ENCODE data around the gene CHPF2. TPM values are rescaled to one million over a fixed set of nuclear protein-coding genes. Genes with fewer than 3 reads are reported as not detected.

The CHPF2 gene
- total RNA-seq, 6 experiments from 2014 or later: 11.9 to 20.7 (median 17.7) TPM

- Histone ChIP-seq H3K9me3 (no peaks in the 10 kb centered on the region), H3K4me1 (no peaks in the 10 kb centered on the region), H3K27me3 (no peaks in the 10 kb centered on the region), H3K4me3 (no peak overlapping the region), H3K27ac (no peak overlapping the region), H3K36me3 (no peaks in the 10 kb centered on the region)
- DNase-seq (no peak), ATAC-seq (no peak)
- intact Hi-C loops (cut with DNase I): no loop called here
- no peak for TF ChIP-seq CTCF (IDR thresholded peaks at IDR 0.05)
- TF ChIP-seq POLR2A (IDR thresholded peaks at IDR 0.05): no peak
- 78% methylated on average over 5 of the region's 5 CpGs for WGBS (ENCODE audit: insufficient coverage, low coverage, low lambda C conversion rate, missing lambda C conversion rate)
Measured at GRCh38 chr7:151279868-151280267, 47.6 kb downstream of the CHPF2 start.

- intact Hi-C loops (cut with DNase I): no loop called here
- H3K36me3 ChIP-seq: no peaks in the 10 kb centered on the region
- 82% methylated on average over 9 of the region's 9 CpGs for WGBS (ENCODE audit: insufficient coverage, low coverage, low lambda C conversion rate, missing lambda C conversion rate)
- H3K27me3 ChIP-seq: no peaks in the 10 kb centered on the region
- H3K9me3 ChIP-seq: no peaks in the 10 kb centered on the region
- no peak overlapping the region for H3K27ac ChIP-seq
- H3K4me3 ChIP-seq: no peak overlapping the region
- DNase-seq (peak in 1 of 3 donors; percentile 30), ATAC-seq (no peak)
- no peaks in the 10 kb centered on the region for H3K4me1 ChIP-seq
- TF ChIP-seq POLR2A (IDR thresholded peaks at IDR 0.05) (no peak), CTCF (IDR thresholded peaks at IDR 0.05) (no peak)
Measured at GRCh38 chr7:151280388-151281019, 48.2 kb downstream of the CHPF2 start.

GRCh38 chr7:151281686-151282085, 49.4 kb downstream of the CHPF2 start:
- H3K4me3 ChIP-seq: no peak overlapping the region
- DNase-seq (no peak), ATAC-seq (no peak)
- no peak overlapping the region for H3K27ac ChIP-seq
- no peaks in the 10 kb centered on the region for H3K4me1 ChIP-seq
- no peaks in the 10 kb centered on the region for H3K36me3 ChIP-seq
- no peaks in the 10 kb centered on the region for H3K27me3 ChIP-seq
- intact Hi-C loops (cut with DNase I): no loop called here
- no peak for TF ChIP-seq POLR2A (IDR thresholded peaks at IDR 0.05)
- no peak for TF ChIP-seq CTCF (IDR thresholded peaks at IDR 0.05)
- H3K9me3 ChIP-seq: no peaks in the 10 kb centered on the region
- WGBS (ENCODE audit: insufficient coverage, low coverage, low lambda C conversion rate, missing lambda C conversion rate): 57% methylated on average over 2 of the region's 6 CpGs

GRCh38 chr7:151282111-151282510, 49.8 kb downstream of the CHPF2 start:
- intact Hi-C loops (cut with DNase I): no loop called here
- H3K4me3 ChIP-seq: no peak overlapping the region
- no peaks in the 10 kb centered on the region for H3K36me3 ChIP-seq
- H3K4me1 ChIP-seq: no peaks in the 10 kb centered on the region
- no peak for TF ChIP-seq POLR2A (IDR thresholded peaks at IDR 0.05)
- no peak for TF ChIP-seq CTCF (IDR thresholded peaks at IDR 0.05)
- no peak overlapping the region for H3K27ac ChIP-seq
- no peak for ATAC-seq
- no peaks in the 10 kb centered on the region for H3K9me3 ChIP-seq
- DNase-seq: no peak
- 86% methylated on average over 5 of the region's 8 CpGs for WGBS (ENCODE audit: insufficient coverage, low coverage, low lambda C conversion rate, missing lambda C conversion rate)
- H3K27me3 ChIP-seq: no peaks in the 10 kb centered on the region

GRCh38 chr7:151283302-151283701, 51.0 kb downstream of the CHPF2 start:
- WGBS (ENCODE audit: insufficient coverage, low coverage, low lambda C conversion rate, missing lambda C conversion rate): 77% methylated on average over 2 of the region's 2 CpGs
- no peak overlapping the region for H3K4me3 ChIP-seq
- intact Hi-C loops (cut with DNase I): no loop called here
- no peaks in the 10 kb centered on the region for H3K27me3 ChIP-seq
- no peak overlapping the region for H3K27ac ChIP-seq
- H3K9me3 ChIP-seq: no peaks in the 10 kb centered on the region
- no peaks in the 10 kb centered on the region for H3K36me3 ChIP-seq
- no peak for ATAC-seq
- no peaks in the 10 kb centered on the region for H3K4me1 ChIP-seq
- DNase-seq: no peak
- TF ChIP-seq CTCF (IDR thresholded peaks at IDR 0.05) (no peak), POLR2A (IDR thresholded peaks at IDR 0.05) (no peak)
